Body of pancreas (tissue), 4 donors: Measurements from ENCODE around the gene PCDH9.

Source experiments
- CTCF ChIP-seq, 7 experiments: fragments of 450-650 bp in 4 of 7; fragments of 200-600 bp in 3 of 7; sonication (generic) in 3 of 7; IDR thresholded peaks; one replicate each; pipeline ENCODE4 v1.5.1; 2016 to 2019; ENCODE audit warnings: antibody characterized with exemption in 7 of 7
- POLR2A ChIP-seq, 3 donors: fragments of 450-650 bp; IDR thresholded peaks; one replicate each; pipeline ENCODE4 v1.6.1; 2016; ENCODE audit warnings: antibody characterized with exemption in 3 of 3, mild to moderate bottlenecking in 2 of 3

GRCh38 chr13:66402066-66402465, 828.1 kb downstream of the PCDH9 start:
- TF ChIP-seq CTCF (IDR thresholded peaks at IDR 0.05), result no peak
- no peak for TF ChIP-seq POLR2A (IDR thresholded peaks at IDR 0.05)
